Forelimb muscle (tissue), 1 donor: ENCODE measurements around the gene CNPY1. TPM values are rescaled to one million over a fixed set of nuclear protein-coding genes. Genes with fewer than 3 reads are reported as not detected.

Experiments
- DNase-seq: peaks from one replicate; pipeline ENCODE4 v3.0.0-alpha.2; 2013; ENCODE audit warnings: low read depth
- polyA plus RNA-seq: library from polyadenylated mRNA; unstranded; fragments of 120-200 nt; gene quantifications from one replicate; pipeline ENCODE4 v1.2.1, GENCODE V29; 2013; ENCODE audit not compliant: insufficient read length

CNPY1 gene
- polyA plus RNA-seq, 1 donor: 0.40 TPM

GRCh38 chr7:155489158-155489840 is 57.1 kb downstream of the CNPY1 start:
- no peak for DNase-seq

GRCh38 chr7:155488483-155489127 is 57.8 kb downstream of the CNPY1 start:
- no peak for DNase-seq

- no peak for DNase-seq
These were observed 58.6 kb downstream of the CNPY1 start for GRCh38 chr7:155487509-155488482.

GRCh38 chr7:155486783-155487508 is 59.4 kb downstream of the CNPY1 start:
- DNase-seq: no peak

- no peak for DNase-seq
These were observed 61.6 kb downstream of the CNPY1 start for GRCh38 chr7:155484483-155485399.

- peak; percentile 14 for DNase-seq
These were observed 62.5 kb downstream of the CNPY1 start for GRCh38 chr7:155483868-155484325.

GRCh38 chr7:155483245-155483644 is 63.1 kb downstream of the CNPY1 start:
- no peak for DNase-seq

GRCh38 chr7:155482511-155483183 is 63.7 kb downstream of the CNPY1 start:
- DNase-seq: no peak

GRCh38 chr7:155481764-155482163 is 64.6 kb downstream of the CNPY1 start:
- DNase-seq: no peak

- DNase-seq: no peak
These were observed 68.9 kb downstream of the CNPY1 start for GRCh38 chr7:155477476-155477875.

GRCh38 chr7:155471718-155472117 is 74.6 kb downstream of the CNPY1 start:
- DNase-seq: no peak

- DNase-seq: no peak
These were observed 75.4 kb downstream of the CNPY1 start for GRCh38 chr7:155470686-155471638.

GRCh38 chr7:155470186-155470487 is 76.2 kb downstream of the CNPY1 start:
- DNase-seq: no peak

GRCh38 chr7:155469311-155470185 is 76.8 kb downstream of the CNPY1 start:
- no peak for DNase-seq

- DNase-seq: no peak
These were observed 77.6 kb downstream of the CNPY1 start for GRCh38 chr7:155468785-155469148.

- no peak for DNase-seq
These were observed 78.2 kb downstream of the CNPY1 start for GRCh38 chr7:155467846-155468784.
